Thymus (tissue), 14 donors: ENCODE results near the gene KPTN. TPM values are rescaled to one million over a fixed set of nuclear protein-coding genes. Genes with fewer than 3 reads are reported as not detected.

ENCODE experiments used
- DNase-seq, 9 donors: peaks; one replicate each; pipeline ENCODE4 v3.0.0-alpha.2; 2013; ENCODE audit warnings: low spot score in 9 of 9, low read depth in 6 of 9, missing footprints in 1 of 9
- H3K27ac ChIP-seq, 2 donors: one replicate each; pipeline ENCODE4 v1.5.1; 2013; ENCODE audit warnings: control low read depth in 1 of 2, low read depth in 1 of 2, low read length in 1 of 2, mild to moderate bottlenecking in 1 of 2, moderate library complexity in 1 of 2
- H3K27me3 ChIP-seq, 2 donors: one replicate each; pipeline ENCODE4 v1.5.1; 2013; ENCODE audit warnings: low read length in 1 of 2; ENCODE audit not compliant: control insufficient read depth in 2 of 2, insufficient read depth in 1 of 2
- H3K36me3 ChIP-seq, 2 donors: one replicate each; pipeline ENCODE4 v1.5.1; 2013; ENCODE audit warnings: low read length in 1 of 2, mild to moderate bottlenecking in 1 of 2, moderate library complexity in 1 of 2; ENCODE audit not compliant: control insufficient read depth in 2 of 2, insufficient read depth in 2 of 2
- H3K4me1 ChIP-seq, 2 donors: one replicate each; pipeline ENCODE4 v1.5.1; 2013; ENCODE audit warnings: low read length in 2 of 2; ENCODE audit not compliant: control insufficient read depth in 2 of 2, insufficient read depth in 2 of 2
- H3K4me3 ChIP-seq, 2 donors: one replicate each; pipeline ENCODE4 v1.5.1; 2013; ENCODE audit warnings: low read length in 2 of 2, control low read depth in 1 of 2, mild to moderate bottlenecking in 1 of 2
- H3K9me3 ChIP-seq, 2 donors: one replicate each; pipeline ENCODE4 v1.5.1; 2013; ENCODE audit warnings: low read length in 1 of 2, mild to moderate bottlenecking in 1 of 2; ENCODE audit not compliant: control insufficient read depth in 2 of 2, insufficient read depth in 1 of 2
- WGBS: extraction: QIAGEN DNeasy Blood & Tissue Kit; methylation state at CpG from one replicate; pipeline ENCODE4 v1.1.7; 2013; 5-methylcytosine and 5-hydroxymethylcytosine counted together
- long read RNA-seq, 10 donors: transcript quantifications; one replicate each; lab custom pipeline, GENCODE V29; 2026
- polyA plus RNA-seq: library from polyadenylated mRNA; stranded (reverse); fragments of 200-250 nt; gene quantifications from one replicate; pipeline ENCODE4 v1.2.3, GENCODE V29; 2013
- total RNA-seq: library from RNA; stranded (reverse); fragments of 120-200 nt; gene quantifications from one replicate; pipeline ENCODE4 v1.2.4, GENCODE V29; 2013
- donor health status: healthy.

The KPTN gene
- 14.4 TPM for total RNA-seq
- 32.2 TPM for polyA plus RNA-seq
- long read RNA-seq, donor 1, partial matches to known transcripts: 0 of 2 reads
- long read RNA-seq, donor 1, other reads (novel, unspliced or antisense): 0 of 2 reads
- long read RNA-seq, donor 2, transcript KPTN-201 (12 exons, 1,691 nt): major isoform, 15 of 35 reads
- long read RNA-seq, donor 2, partial matches to known transcripts: 20 of 35 reads
- long read RNA-seq, donor 2, other reads (novel, unspliced or antisense): 0 of 35 reads
- long read RNA-seq, donor 3, transcript KPTN-201 (12 exons, 1,691 nt): major isoform, 8 of 8 reads
- long read RNA-seq, donor 3, partial matches to known transcripts: 0 of 8 reads
- long read RNA-seq, donor 3, other reads (novel, unspliced or antisense): 0 of 8 reads
- long read RNA-seq, donor 4, transcript KPTN-201 (12 exons, 1,691 nt): major isoform, 5 of 16 reads
- long read RNA-seq, donor 4, partial matches to known transcripts: 11 of 16 reads
- long read RNA-seq, donor 4, other reads (novel, unspliced or antisense): 0 of 16 reads
- long read RNA-seq, donor 5, transcript KPTN-201 (12 exons, 1,691 nt): major isoform, 10 of 25 reads
- long read RNA-seq, donor 5, partial matches to known transcripts: 15 of 25 reads
- long read RNA-seq, donor 5, other reads (novel, unspliced or antisense): 0 of 25 reads
- long read RNA-seq, donor 6, transcript KPTN-201 (12 exons, 1,691 nt): major isoform, 9 of 9 reads
- long read RNA-seq, donor 6, partial matches to known transcripts: 0 of 9 reads
- long read RNA-seq, donor 6, other reads (novel, unspliced or antisense): 0 of 9 reads
- long read RNA-seq, donor 7, partial matches to known transcripts: 12 of 16 reads
- long read RNA-seq, donor 7, other reads (novel, unspliced or antisense): 0 of 16 reads
- long read RNA-seq, donor 8, partial matches to known transcripts: 0 of 2 reads
- long read RNA-seq, donor 8, other reads (novel, unspliced or antisense): 0 of 2 reads
- long read RNA-seq, donor 9, partial matches to known transcripts: 0 of 9 reads
- long read RNA-seq, donor 9, other reads (novel, unspliced or antisense): 5 of 9 reads
- long read RNA-seq, donor 10, transcript KPTN-201 (12 exons, 1,691 nt): major isoform, 8 of 8 reads
- long read RNA-seq, donor 10, partial matches to known transcripts: 0 of 8 reads
- long read RNA-seq, donor 10, other reads (novel, unspliced or antisense): 0 of 8 reads

DNA sequence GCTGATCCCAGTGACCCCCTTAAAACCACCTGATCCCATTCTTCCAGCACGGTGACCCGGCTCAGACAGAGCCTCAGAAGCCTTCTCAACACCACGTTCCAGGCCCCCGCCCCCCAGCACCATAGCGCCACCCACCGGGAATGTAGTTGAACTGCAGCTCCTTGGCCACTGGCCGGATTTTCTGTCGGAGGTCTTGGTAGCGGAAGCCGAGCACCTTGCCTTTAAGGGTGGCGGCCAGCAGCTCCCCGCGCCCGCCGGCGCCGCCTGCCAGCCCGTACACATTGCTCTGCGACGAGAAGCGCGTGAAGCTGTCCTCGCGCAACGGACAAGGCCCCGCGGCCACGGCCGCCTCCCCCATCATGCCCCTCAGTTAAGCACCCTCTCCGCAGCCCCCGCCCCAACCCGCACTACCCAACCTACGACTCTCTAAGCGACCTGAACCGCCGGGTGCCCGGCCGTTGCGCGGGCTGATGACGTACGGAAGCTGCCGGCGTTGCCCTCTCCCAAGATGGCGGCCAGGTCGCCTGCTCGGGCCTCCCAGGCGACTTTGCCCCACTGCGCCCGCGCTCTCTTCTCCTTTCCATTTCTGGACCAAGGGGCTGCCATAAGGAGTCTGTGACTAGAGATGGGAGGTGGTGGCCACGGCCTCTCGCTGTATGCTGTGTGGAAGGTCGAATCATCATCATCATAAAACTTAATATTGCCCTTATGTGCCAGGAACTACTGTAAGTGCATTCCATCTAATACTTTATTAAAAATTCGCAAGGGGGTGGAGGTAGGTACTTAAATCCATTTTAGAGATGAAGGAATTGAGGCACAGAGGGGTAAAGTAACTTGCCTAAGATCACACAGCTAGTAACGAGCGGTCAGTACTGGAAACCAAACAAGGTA lies at the start of gene KPTN:
Gene KPTN, minus strand, starts transcription at position 420 of the 891 bp plus-strand sequence. Its CDS starts 59 bp downstream, at position 361.
- H3K9me3 ChIP-seq: peaks cover 0 to 11% of the 10 kb centered on the region in 2 donors
- H3K4me3 ChIP-seq: peak within 1 kb of the TSS; percentile 86 to 88
- peaks cover 39 to 54% of the 10 kb centered on the region in 2 donors for H3K4me1 ChIP-seq
- H3K36me3 ChIP-seq: peaks cover 8 to 15% of the 10 kb centered on the region in 2 donors
- no peaks in the 10 kb centered on the region for H3K27me3 ChIP-seq
- peak in 7 of 9 donors; percentile 75 to 94 (median 87) for DNase-seq
- 2% methylated on average over 57 of the region's 57 CpGs for WGBS
- H3K27ac ChIP-seq: peak within 1 kb of the TSS; percentile 94 to 95

DNA sequence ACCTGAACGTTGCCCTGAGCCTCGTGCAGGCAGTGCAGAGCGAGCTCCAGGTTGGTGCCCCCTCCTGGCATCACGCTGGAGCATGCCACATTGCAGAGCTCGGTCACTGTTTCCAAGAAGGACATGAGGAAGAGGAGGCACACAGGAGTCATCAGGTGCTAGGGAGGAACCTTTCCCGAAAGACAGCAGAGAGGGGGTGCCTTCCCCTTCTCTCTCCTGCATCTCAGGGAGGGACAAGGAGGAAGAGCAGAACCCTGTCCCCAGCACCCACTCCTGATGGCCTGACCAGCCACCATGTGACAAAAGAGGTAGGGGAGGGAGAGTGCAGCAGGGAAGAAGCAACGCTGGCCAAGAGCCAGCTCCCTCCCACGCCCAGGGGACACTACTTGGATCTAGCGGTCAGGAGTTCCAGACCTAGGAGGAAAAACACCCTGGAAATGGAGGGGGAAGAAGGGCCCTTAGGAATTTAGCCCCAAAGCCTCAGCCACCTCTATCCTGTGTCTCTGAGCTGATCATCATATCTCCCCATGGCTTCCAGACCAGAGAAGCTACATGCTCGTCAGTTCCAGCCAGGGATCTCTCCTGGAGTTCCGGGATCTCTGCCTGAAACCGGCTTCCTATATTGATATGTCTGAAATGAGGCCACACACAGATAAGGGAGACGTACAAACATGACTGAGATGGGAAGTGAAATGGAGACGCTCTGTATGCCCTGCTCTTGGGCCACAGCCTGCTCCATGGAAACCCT lies 47.8 kb upstream of the KPTN start:
- Histone ChIP-seq H3K9me3 (no peaks in the 10 kb centered on the region), H3K4me1 (peaks cover 0 to 3% of the 10 kb centered on the region in 2 donors), H3K36me3 (no peaks in the 10 kb centered on the region), H3K27me3 (peaks cover 0 to 21% of the 10 kb centered on the region in 2 donors), H3K4me3 (no peak overlapping the region), H3K27ac (no peak overlapping the region)
- 72% methylated on average over 14 of the region's 14 CpGs for WGBS
- no peak for DNase-seq

DNA sequence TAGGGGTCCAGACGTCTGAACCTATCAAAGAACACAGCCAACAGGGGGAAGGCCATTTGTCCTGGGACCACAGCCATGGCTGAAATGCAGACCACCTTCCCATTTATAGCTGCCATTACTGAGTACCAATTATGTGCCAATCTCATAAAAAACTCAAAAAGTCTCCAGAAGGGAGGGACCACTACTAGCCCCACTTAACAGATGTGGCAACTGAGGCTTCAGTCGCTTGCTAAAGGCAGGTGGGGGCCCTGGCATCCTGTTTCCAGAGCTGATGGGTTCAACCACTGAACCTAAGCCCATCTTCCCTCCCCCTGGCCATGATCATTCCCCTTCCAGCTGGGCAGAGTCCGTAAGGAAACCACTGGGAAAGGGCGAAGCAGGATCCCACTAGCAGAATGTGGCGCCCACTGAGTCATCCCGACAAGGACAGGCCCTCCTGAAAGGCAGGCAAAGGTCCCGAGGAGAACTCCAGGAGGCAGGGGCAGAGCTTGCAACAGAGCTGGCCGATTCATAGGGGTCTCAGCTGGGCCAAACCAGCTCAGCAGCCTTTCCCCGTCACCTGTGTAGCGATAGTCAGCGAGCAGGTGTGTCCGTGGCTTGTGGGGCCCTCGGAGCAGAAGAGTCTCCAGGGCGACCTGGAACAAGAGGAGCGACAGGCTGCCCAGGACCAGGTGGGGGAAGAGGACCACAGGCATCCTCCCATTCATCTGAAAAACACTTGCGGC lies 45.2 kb upstream of the KPTN start:
- 82% methylated on average over 16 of the region's 16 CpGs for WGBS
- peaks cover 2 to 19% of the 10 kb centered on the region in 2 donors for H3K27me3 ChIP-seq
- H3K4me3 ChIP-seq: no peak overlapping the region
- no peaks in the 10 kb centered on the region for H3K36me3 ChIP-seq
- no peak overlapping the region for H3K27ac ChIP-seq
- no peak for DNase-seq
- no peaks in the 10 kb centered on the region for H3K9me3 ChIP-seq
- H3K4me1 ChIP-seq: peaks cover 0 to 3% of the 10 kb centered on the region in 2 donors

DNA sequence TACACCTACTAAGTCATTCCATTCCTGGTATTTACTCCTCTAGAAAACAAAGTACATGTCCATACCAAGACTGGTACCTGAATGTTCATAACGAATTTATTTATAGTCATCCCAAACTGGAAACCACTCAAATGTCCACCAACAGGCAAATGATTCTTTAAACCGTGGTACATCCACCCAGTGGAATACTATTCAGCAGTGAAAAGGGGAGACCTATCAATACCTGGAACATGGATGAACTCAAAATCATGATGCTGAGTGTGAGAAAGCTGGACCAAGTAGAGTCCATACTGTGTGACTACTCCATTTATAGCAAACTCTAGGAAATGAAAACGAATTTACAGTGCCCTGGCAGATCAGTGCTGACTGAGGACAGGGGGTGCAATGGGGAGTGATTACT lies 42.8 kb upstream of the KPTN start:
- H3K4me3 ChIP-seq: no peak overlapping the region
- peaks cover 3 to 16% of the 10 kb centered on the region in 2 donors for H3K4me1 ChIP-seq
- 87% methylated on average over 3 of the region's 3 CpGs for WGBS
- H3K27me3 ChIP-seq: peaks cover 2 to 21% of the 10 kb centered on the region in 2 donors
- no peak for DNase-seq
- H3K9me3 ChIP-seq: peaks cover 0 to 6% of the 10 kb centered on the region in 2 donors
- no peak overlapping the region for H3K27ac ChIP-seq
- no peaks in the 10 kb centered on the region for H3K36me3 ChIP-seq

DNA sequence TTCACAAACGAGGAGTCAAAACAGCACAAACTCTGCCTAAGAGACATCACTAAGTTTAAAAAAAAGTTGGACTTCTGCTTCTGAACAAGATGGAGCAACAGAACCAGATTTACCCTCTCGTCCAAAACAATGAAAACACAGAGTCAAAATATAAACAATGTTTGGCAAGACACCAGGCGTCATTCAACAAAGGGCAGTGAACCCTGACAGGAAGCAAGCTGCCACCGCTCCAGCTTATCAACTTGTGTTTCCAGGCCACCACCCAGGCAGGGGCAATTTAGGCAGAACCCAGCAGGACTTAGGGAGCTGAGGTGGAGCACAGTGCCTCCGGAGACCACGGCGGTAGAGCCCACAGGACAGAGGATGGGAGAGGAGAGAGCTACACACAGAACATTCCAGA lies 39.5 kb upstream of the KPTN start:
- DNase-seq: no peak
- Histone ChIP-seq H3K9me3 (peaks cover 0 to 6% of the 10 kb centered on the region in 2 donors), H3K36me3 (no peaks in the 10 kb centered on the region), H3K4me3 (no peak overlapping the region), H3K27me3 (peaks cover 2 to 26% of the 10 kb centered on the region in 2 donors), H3K27ac (no peak overlapping the region), H3K4me1 (peaks cover 12 to 43% of the 10 kb centered on the region in 2 donors)
- 60% methylated on average over 7 of the region's 7 CpGs for WGBS

DNA sequence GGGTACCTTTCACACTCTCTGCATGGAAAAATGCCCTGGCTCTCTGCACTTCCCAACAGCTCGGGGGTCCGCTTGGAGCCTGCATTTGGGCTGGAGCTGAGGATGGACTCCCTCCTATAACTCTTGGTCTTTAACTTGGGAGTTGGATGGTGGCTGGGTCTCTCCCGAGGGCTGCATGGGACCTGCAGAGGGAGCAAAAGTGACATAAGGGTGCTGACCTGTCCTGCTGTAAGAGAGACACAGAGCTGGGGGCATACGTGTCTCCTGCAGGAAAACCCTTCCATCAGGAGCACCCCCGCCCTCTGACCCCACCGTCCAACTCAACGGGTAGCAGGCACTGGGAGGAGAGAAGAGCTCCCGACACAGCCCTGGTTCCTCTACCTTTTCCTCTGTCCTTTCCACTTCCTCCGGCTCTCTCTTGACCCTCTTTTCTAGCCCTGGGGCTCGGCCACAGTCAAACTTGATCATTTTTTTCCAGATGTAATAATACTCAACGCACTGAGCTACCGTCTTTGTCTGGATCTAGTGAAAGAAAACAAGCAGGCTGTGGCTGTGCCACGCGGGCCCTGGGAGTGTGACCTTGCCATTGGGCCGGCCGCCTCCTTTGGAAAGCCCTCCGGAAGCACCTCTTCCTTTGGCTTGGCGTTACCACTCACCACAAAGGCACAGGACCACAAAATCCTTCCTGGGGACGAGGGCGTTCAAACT lies 37.6 kb upstream of the KPTN start:
- WGBS: 57% methylated on average over 20 of the region's 20 CpGs
- peaks cover 2 to 26% of the 10 kb centered on the region in 2 donors for H3K27me3 ChIP-seq
- no peaks in the 10 kb centered on the region for H3K36me3 ChIP-seq
- H3K9me3 ChIP-seq: peaks cover 0 to 6% of the 10 kb centered on the region in 2 donors
- no peak for DNase-seq
- H3K27ac ChIP-seq: no peak overlapping the region
- H3K4me1 ChIP-seq: peaks cover 28 to 62% of the 10 kb centered on the region in 2 donors
- H3K4me3 ChIP-seq: no peak overlapping the region

DNA sequence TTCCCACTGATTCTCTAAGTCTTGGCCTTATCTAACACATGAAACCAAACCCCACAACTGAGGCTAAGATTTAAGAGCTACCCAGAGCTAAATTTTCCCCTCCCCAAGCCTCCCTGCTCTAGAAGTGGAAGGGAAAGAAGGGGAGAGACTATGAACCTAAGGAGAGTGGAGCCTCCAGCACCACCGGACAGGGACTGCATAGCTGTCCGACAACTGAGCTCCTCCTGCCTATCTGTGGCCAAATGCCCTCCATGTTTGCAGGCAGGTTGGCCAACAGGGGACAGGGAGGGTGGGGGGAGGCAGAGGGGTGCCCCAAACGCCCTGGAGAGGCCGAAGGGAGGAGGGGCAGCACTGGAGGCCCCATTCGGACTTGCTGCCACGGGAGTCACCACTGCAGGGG lies 36.8 kb upstream of the KPTN start:
- H3K27ac ChIP-seq: no peak overlapping the region
- no peak for DNase-seq
- WGBS: 92% methylated on average over 6 of the region's 6 CpGs
- H3K4me1 ChIP-seq: peaks cover 35 to 69% of the 10 kb centered on the region in 2 donors
- H3K36me3 ChIP-seq: no peaks in the 10 kb centered on the region
- H3K4me3 ChIP-seq: no peak overlapping the region
- peaks cover 0 to 6% of the 10 kb centered on the region in 2 donors for H3K9me3 ChIP-seq
- peaks cover 0 to 26% of the 10 kb centered on the region in 2 donors for H3K27me3 ChIP-seq
